Upper lobe of left lung (tissue), 4 donors: ENCODE results near the gene PRKN.

Source experiments
- POLR2A ChIP-seq, 4 donors: fragments of 450-650 bp; IDR thresholded peaks; one replicate each; pipeline ENCODE4 v1.5.1; 2016 to 2017; ENCODE audit warnings: antibody characterized with exemption in 4 of 4, mild to moderate bottlenecking in 2 of 4
- POLR2AphosphoS5 ChIP-seq, 2 donors: sonication (generic); formaldehyde crosslinking; IDR thresholded peaks; one replicate each; pipeline ENCODE4 v1.5.1; 2017; ENCODE audit warnings: antibody characterized with exemption in 2 of 2
- TF ChIP-seq, protein P1 (sequence below), 6 experiments: fragments of 450-650 bp in 4 of 6; fragments of 200-600 bp in 2 of 6; sonication (generic) in 2 of 6; IDR thresholded peaks; one replicate each; pipeline ENCODE4 v1.5.1; 2016 to 2019; ENCODE audit warnings: antibody characterized with exemption in 6 of 6

DNA sequence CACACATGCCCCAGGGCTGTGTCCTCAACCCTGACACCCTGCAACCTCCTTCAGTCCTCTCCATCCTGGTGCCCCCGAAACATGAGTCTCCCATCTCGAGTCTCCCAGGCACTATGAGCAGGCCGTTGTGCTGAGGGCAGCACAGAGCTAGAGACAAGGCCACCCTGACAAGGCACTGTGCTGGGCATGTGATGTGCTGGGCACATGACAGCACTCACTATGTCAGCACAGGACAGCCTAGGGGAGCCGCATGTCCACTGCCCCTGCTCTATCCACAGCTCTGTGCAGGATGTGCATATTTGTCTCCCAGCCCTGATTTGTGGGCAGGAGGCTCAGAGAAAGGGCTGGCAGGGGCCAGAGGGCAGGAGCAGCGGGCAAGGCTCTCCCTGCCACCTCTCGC, 1091.6 kb downstream of the PRKN start:
- TF ChIP-seq, protein P1, sequence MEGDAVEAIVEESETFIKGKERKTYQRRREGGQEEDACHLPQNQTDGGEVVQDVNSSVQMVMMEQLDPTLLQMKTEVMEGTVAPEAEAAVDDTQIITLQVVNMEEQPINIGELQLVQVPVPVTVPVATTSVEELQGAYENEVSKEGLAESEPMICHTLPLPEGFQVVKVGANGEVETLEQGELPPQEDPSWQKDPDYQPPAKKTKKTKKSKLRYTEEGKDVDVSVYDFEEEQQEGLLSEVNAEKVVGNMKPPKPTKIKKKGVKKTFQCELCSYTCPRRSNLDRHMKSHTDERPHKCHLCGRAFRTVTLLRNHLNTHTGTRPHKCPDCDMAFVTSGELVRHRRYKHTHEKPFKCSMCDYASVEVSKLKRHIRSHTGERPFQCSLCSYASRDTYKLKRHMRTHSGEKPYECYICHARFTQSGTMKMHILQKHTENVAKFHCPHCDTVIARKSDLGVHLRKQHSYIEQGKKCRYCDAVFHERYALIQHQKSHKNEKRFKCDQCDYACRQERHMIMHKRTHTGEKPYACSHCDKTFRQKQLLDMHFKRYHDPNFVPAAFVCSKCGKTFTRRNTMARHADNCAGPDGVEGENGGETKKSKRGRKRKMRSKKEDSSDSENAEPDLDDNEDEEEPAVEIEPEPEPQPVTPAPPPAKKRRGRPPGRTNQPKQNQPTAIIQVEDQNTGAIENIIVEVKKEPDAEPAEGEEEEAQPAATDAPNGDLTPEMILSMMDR (IDR thresholded peaks at IDR 0.05) = no peak
- TF ChIP-seq POLR2A (IDR thresholded peaks at IDR 0.05) = no peak
- TF ChIP-seq POLR2AphosphoS5 (IDR thresholded peaks at IDR 0.05) = no peak
